Measurements from ENCODE around the gene EPOP. TPM values are rescaled to one million over a fixed set of nuclear protein-coding genes. Genes with fewer than 3 reads are reported as not detected.
A peak's percentile ranks its signal among the peaks of the same experiment; 100 is the strongest.

The EPOP gene
- total and polyA plus RNA-seq, 2 of the 13 experiments (the other 11 are each of a cell fraction or from before 2014, with no cell fraction given), result 14.7 to 37.8 TPM

DNA sequence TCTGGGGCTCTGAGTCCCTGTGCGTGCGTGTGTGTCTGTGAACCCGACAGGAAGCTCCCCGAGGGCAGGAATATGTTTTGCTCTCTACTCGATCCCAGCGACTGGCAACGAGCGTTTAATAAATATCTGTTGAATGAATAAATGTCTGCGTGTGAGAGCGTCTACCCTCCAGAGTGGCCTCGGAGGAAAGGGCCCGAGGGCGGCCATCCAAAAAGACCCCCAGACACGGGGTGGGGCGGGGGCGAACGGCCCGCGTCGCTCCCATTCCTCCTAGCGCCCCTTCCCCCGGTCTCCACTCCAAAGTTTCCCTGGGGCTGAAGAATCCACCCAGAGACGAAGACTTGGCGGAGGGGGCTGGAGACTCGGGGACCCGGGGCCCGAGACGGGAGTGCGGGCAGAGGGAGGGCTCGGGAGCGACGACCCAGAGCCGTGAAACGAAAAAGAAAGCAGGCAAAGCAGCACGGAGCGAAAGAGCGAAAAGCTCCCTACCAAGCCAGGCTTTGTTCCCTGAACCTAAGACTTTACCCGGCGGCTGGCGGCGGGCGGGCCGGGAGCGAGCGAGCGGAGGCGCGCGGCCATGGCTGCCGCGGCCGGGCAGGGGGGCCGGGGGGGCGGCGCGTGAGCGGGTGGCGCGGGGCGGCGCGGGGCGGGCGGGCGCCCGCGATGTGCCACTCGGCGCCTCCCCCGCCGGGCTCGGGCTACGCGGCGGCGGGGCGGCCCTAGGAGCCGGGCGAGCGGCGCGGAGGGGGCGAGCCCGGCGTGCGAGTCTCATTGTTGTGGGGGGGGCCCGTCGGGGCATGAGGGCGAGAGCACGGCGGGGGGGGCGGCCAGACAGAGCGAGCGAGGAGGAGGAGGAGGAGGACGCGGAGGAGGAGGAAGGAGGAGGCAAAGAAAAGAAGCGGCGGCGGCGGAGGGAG, 30.1 kb upstream of the EPOP start, which contains the start of gene MLLT6 (continued):
- TF ChIP-seq, protein P1, sequence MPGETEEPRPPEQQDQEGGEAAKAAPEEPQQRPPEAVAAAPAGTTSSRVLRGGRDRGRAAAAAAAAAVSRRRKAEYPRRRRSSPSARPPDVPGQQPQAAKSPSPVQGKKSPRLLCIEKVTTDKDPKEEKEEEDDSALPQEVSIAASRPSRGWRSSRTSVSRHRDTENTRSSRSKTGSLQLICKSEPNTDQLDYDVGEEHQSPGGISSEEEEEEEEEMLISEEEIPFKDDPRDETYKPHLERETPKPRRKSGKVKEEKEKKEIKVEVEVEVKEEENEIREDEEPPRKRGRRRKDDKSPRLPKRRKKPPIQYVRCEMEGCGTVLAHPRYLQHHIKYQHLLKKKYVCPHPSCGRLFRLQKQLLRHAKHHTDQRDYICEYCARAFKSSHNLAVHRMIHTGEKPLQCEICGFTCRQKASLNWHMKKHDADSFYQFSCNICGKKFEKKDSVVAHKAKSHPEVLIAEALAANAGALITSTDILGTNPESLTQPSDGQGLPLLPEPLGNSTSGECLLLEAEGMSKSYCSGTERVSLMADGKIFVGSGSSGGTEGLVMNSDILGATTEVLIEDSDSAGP (CRISPR knock-in tag; IDR thresholded peaks at IDR 0.05; ENCODE audit: borderline replicate concordance), result no peak
- TF ChIP-seq ZNF225 (CRISPR knock-in tag; IDR thresholded peaks at IDR 0.05) (no peak; the same call in 1 of the 2 replicates), ZSCAN30 (CRISPR knock-in tag; IDR thresholded peaks at IDR 0.05) (no peak), ZC3H4 (CRISPR knock-in tag; IDR thresholded peaks at IDR 0.05; ENCODE audit: borderline replicate concordance) (no peak), ZNF296 (CRISPR knock-in tag; conservative IDR thresholded peaks at IDR 0.05) (no peak), ZNF552 (CRISPR knock-in tag; IDR thresholded peaks at IDR 0.05; ENCODE audit: borderline replicate concordance) (no peak; the same call in 1 of the 2 replicates), ZNF446 (CRISPR knock-in tag; IDR thresholded peaks at IDR 0.05) (no peak), FOSL2 (CRISPR knock-in tag; IDR thresholded peaks at IDR 0.05) (no peak), NR3C1 (CRISPR knock-in tag; IDR thresholded peaks at IDR 0.05) (no peak), GRHL1 (CRISPR knock-in tag; conservative IDR thresholded peaks at IDR 0.05) (no peak), ZNF782 (CRISPR knock-in tag; IDR thresholded peaks at IDR 0.05; ENCODE audit: borderline replicate concordance) (no peak), ZNF382 (CRISPR knock-in tag; IDR thresholded peaks at IDR 0.05; ENCODE audit: borderline replicate concordance) (no peak), ZNF143 (CRISPR knock-in tag; IDR thresholded peaks at IDR 0.05) (peak; percentile 46; the same call in 1 of the 2 replicates), JARID2 (CRISPR knock-in tag; IDR thresholded peaks at IDR 0.05; ENCODE audit: insufficient replicate concordance) (no peak), ZNF687 (CRISPR knock-in tag; IDR thresholded peaks at IDR 0.05) (no peak), ZNF3 (CRISPR knock-in tag; IDR thresholded peaks at IDR 0.05) (no peak), ZBTB49 (CRISPR knock-in tag; IDR thresholded peaks at IDR 0.05; ENCODE audit: borderline replicate concordance) (no peak), ZZZ3 (CRISPR knock-in tag; IDR thresholded peaks at IDR 0.05; ENCODE audit: borderline replicate concordance) (no peak), SMAD3 (CRISPR knock-in tag; IDR thresholded peaks at IDR 0.05) (no peak)
